ENCODE results near the gene MXD1.

Gene MXD1

GRCh38 chr2:69979902-69980807 lies 65.2 kb downstream of the MXD1 start:
- peak; percentile 20 for DNase-seq (ENCODE audit: low read depth)
- TF ChIP-seq CTCF (conservative IDR thresholded peaks at IDR 0.05; ENCODE audit: low read length) = no peak
- no peak overlapping the region for H3K4me3 ChIP-seq (ENCODE audit: low read length)

- no peak overlapping the region for H3K4me3 ChIP-seq (ENCODE audit: low read length)
- no peak for DNase-seq (ENCODE audit: low read depth)
- no peak for TF ChIP-seq CTCF (conservative IDR thresholded peaks at IDR 0.05; ENCODE audit: low read length)
Measured at GRCh38 chr2:69983392-69983966, 68.6 kb downstream of the MXD1 start.

- no peak for DNase-seq (ENCODE audit: low read depth)
- H3K4me3 ChIP-seq (ENCODE audit: low read length) = no peak overlapping the region
- no peak for TF ChIP-seq CTCF (conservative IDR thresholded peaks at IDR 0.05; ENCODE audit: low read length)
Measured at GRCh38 chr2:69985216-69985615, 70.3 kb downstream of the MXD1 start.

GRCh38 chr2:69985688-69986087 lies 70.8 kb downstream of the MXD1 start:
- TF ChIP-seq CTCF (conservative IDR thresholded peaks at IDR 0.05; ENCODE audit: low read length) = no peak
- no peak overlapping the region for H3K4me3 ChIP-seq (ENCODE audit: low read length)
- DNase-seq (ENCODE audit: low read depth) = peak; percentile 17

GRCh38 chr2:69986691-69987090 lies 71.8 kb downstream of the MXD1 start:
- TF ChIP-seq CTCF (conservative IDR thresholded peaks at IDR 0.05; ENCODE audit: low read length) = no peak
- H3K4me3 ChIP-seq (ENCODE audit: low read length) = no peak overlapping the region
- DNase-seq (ENCODE audit: low read depth) = no peak

GRCh38 chr2:69988086-69988635 lies 73.3 kb downstream of the MXD1 start:
- no peak overlapping the region for H3K4me3 ChIP-seq (ENCODE audit: low read length)
- TF ChIP-seq CTCF (conservative IDR thresholded peaks at IDR 0.05; ENCODE audit: low read length) = no peak
- no peak for DNase-seq (ENCODE audit: low read depth)

Measured in AG10803 (cell line).